DOHH2 (cell line): ENCODE data around the gene GLRX5.

Source experiments
- H3F3A ChIP-seq: fragments of 200-600 bp; sonication (generic), shearing (Covaris generic); 2 replicates; pipeline ENCODE4 v1.6.0; 2016; ENCODE audit warnings: antibody characterized with exemption, mild to moderate bottlenecking; ENCODE audit not compliant: control insufficient read depth, insufficient read depth
- H3K27ac ChIP-seq: fragments of 200-600 bp; sonication (generic); 2 replicates; pipeline ENCODE4 v1.5.1; 2014; ENCODE audit warnings: low read depth, mild to moderate bottlenecking, low read length, moderate library complexity
- H3K27me3 ChIP-seq: fragments of 200-600 bp; sonication (generic); 2 replicates; pipeline ENCODE4 v1.6.1; 2014; ENCODE audit warnings: mild to moderate bottlenecking, low read length, mixed read lengths; ENCODE audit not compliant: control insufficient read depth
- H3K36me3 ChIP-seq: fragments of 200-600 bp; sonication (generic); 2 replicates; pipeline ENCODE4 v1.6.1; 2014; ENCODE audit warnings: mild to moderate bottlenecking, low read length, moderate library complexity, mixed read lengths; ENCODE audit not compliant: control insufficient read depth
- H3K4me1 ChIP-seq: fragments of 200-600 bp; sonication (generic); 2 replicates; pipeline ENCODE4 v1.6.1; 2014; ENCODE audit warnings: mild to moderate bottlenecking, low read length, mixed read lengths; ENCODE audit not compliant: control insufficient read depth
- H3K4me2 ChIP-seq: fragments of 200-600 bp; sonication (generic); 2 replicates; pipeline ENCODE4 v1.6.0; 2014; ENCODE audit warnings: mild to moderate bottlenecking, low read length, moderate library complexity
- H3K4me3 ChIP-seq: fragments of 200-600 bp; sonication (generic); 2 replicates; pipeline ENCODE4 v1.5.1; 2014; ENCODE audit warnings: mild to moderate bottlenecking, low read length, mixed read lengths
- H3K79me2 ChIP-seq: fragments of 200-600 bp; sonication (generic); 2 replicates; pipeline ENCODE4 v1.6.1; 2014; ENCODE audit warnings: mild to moderate bottlenecking, low read length, mixed read lengths; ENCODE audit not compliant: control insufficient read depth
- H3K9me2 ChIP-seq: fragments of 200-600 bp; sonication (generic); replicated peaks from 2 replicates; pipeline ENCODE4 v1.6.1; 2014; ENCODE audit warnings: mild to moderate bottlenecking, low read length, mixed read lengths; ENCODE audit not compliant: control insufficient read depth
- H3K9me3 ChIP-seq: fragments of 200-600 bp; sonication (generic); 2 replicates; pipeline ENCODE4 v1.6.1; 2014; ENCODE audit warnings: antibody characterized with exemption, low read length, mixed read lengths; ENCODE audit not compliant: control insufficient read depth, insufficient read depth
- H4K20me1 ChIP-seq: fragments of 200-600 bp; sonication (generic); 2 replicates; pipeline ENCODE4 v1.6.0; 2014; ENCODE audit warnings: low read depth, mild to moderate bottlenecking, antibody characterized with exemption, low read length, moderate library complexity; ENCODE audit not compliant: control insufficient read depth, insufficient read depth
- EZH2phosphoT487 ChIP-seq: fragments of 200-600 bp; sonication (generic); IDR thresholded peaks from 2 replicates; pipeline ENCODE4 v1.6.1; 2017; ENCODE audit warnings: borderline replicate concordance, mild to moderate bottlenecking, antibody characterized with exemption, low read length, moderate library complexity, mixed read lengths
- TF ChIP-seq, protein P1 (sequence below): fragments of 200-600 bp; sonication (generic); IDR thresholded peaks from one replicate; pipeline ENCODE4 v1.5.1; 2014; ENCODE audit warnings: antibody characterized with exemption, mild to moderate bottlenecking, low read depth, low read length; ENCODE audit not compliant: poor library complexity, severe bottlenecking

GLRX5 gene

DNA sequence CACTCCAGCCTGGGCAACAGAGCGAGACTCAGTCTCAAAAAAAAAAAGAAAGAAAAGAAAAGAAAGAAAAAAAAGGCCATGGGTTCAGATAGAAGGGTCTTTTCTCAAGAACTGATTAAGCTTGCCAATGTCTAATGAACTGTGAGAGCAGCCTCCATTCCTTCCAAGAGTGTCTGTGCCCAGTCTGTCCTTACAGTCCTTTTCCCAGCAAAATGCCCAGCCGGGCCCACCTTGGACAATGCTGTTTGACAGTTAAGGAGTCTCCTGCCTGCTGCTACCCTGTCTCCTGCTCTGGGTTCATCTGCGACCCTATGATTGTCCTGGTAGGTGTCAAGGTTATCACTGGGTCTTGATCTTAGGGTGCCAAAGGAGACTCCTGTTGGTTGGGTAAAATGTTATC is 39.8 kb upstream of the GLRX5 start:
- H4K20me1 ChIP-seq, result no peaks in the 10 kb centered on the region
- peak overlapping the region; percentile 54 for H3K4me2 ChIP-seq
- H3K4me3 ChIP-seq, result peak overlapping the region; percentile 35
- no peak overlapping the region for H3K27ac ChIP-seq
- no peaks in the 10 kb centered on the region for H3K27me3 ChIP-seq
- TF ChIP-seq EZH2phosphoT487, result no peak
- peaks cover 40% of the 10 kb centered on the region for H3K4me1 ChIP-seq
- peaks cover 4% of the 10 kb centered on the region; the same call in 1 of the 2 replicates for H3F3A ChIP-seq
- no peaks in the 10 kb centered on the region for H3K9me2 ChIP-seq
- no peaks in the 10 kb centered on the region for H3K79me2 ChIP-seq
- H3K36me3 ChIP-seq, result no peaks in the 10 kb centered on the region
- no peaks in the 10 kb centered on the region for H3K9me3 ChIP-seq

DNA sequence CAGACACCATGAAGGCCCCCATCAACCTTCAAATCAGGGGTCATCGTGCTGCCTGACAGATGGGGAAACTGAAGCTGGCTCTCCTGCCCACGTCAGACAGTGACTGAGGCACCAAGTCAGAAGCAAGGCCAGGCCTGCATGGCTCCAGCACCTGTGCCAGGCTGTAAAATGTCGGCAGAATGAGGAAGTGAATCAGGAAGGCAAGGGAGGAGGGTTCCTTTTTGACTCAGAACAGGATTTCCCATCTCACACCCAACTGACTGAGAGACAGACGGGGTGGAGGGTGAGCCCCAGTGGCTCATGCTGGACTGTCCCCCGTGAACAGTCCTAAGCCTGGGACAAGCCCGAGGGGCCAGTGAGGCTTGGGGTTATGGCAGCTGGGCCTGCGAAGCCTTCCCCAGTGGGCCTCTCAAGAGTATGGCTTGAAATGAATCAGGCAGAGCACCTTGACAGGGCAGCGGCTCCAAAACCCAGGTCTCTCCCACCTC is 39.3 kb upstream of the GLRX5 start:
- no peak overlapping the region for H3K27ac ChIP-seq
- H3F3A ChIP-seq, result peaks cover 4% of the 10 kb centered on the region; the same call in 1 of the 2 replicates
- TF ChIP-seq, protein P1, sequence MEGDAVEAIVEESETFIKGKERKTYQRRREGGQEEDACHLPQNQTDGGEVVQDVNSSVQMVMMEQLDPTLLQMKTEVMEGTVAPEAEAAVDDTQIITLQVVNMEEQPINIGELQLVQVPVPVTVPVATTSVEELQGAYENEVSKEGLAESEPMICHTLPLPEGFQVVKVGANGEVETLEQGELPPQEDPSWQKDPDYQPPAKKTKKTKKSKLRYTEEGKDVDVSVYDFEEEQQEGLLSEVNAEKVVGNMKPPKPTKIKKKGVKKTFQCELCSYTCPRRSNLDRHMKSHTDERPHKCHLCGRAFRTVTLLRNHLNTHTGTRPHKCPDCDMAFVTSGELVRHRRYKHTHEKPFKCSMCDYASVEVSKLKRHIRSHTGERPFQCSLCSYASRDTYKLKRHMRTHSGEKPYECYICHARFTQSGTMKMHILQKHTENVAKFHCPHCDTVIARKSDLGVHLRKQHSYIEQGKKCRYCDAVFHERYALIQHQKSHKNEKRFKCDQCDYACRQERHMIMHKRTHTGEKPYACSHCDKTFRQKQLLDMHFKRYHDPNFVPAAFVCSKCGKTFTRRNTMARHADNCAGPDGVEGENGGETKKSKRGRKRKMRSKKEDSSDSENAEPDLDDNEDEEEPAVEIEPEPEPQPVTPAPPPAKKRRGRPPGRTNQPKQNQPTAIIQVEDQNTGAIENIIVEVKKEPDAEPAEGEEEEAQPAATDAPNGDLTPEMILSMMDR, result no peak
- no peak for TF ChIP-seq EZH2phosphoT487
- peak overlapping the region; percentile 35 for H3K4me3 ChIP-seq
- H3K9me2 ChIP-seq, result no peaks in the 10 kb centered on the region
- peak overlapping the region; percentile 54 for H3K4me2 ChIP-seq
- no peaks in the 10 kb centered on the region for H4K20me1 ChIP-seq
- no peaks in the 10 kb centered on the region for H3K79me2 ChIP-seq
- no peaks in the 10 kb centered on the region for H3K36me3 ChIP-seq
- no peaks in the 10 kb centered on the region for H3K9me3 ChIP-seq
- peaks cover 40% of the 10 kb centered on the region for H3K4me1 ChIP-seq
- no peaks in the 10 kb centered on the region for H3K27me3 ChIP-seq

DNA sequence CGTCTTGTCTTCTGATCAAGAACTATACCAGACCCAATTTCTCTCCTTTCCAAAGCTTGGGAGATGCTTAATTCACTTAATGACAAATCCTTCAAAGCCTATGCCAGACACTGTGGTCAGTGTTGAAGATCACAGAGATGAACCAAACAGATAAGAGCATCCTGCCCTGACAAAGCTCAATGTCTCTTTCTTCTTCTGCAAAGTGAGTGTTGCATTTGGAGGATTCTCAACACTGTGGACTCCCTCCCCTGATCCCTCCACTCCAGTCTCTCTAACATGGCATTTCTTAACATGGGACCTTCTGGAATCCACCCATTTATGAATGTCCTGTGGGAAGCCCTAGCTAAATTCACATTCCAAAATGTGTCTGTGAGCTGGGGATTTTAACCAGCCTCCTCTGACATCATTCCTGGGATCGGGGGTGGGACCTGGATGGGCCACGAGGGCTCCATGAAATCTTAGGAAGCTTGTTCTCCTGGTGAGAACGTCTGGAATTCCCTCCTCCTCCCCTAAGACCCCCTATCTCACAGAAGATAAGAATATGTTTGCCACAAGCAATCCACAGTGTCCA is 38.7 kb upstream of the GLRX5 start:
- peaks cover 4% of the 10 kb centered on the region; the same call in 1 of the 2 replicates for H3F3A ChIP-seq
- H3K27ac ChIP-seq, result no peak overlapping the region
- no peaks in the 10 kb centered on the region for H4K20me1 ChIP-seq
- H3K9me3 ChIP-seq, result no peaks in the 10 kb centered on the region
- no peaks in the 10 kb centered on the region for H3K27me3 ChIP-seq
- no peaks in the 10 kb centered on the region for H3K79me2 ChIP-seq
- peaks cover 40% of the 10 kb centered on the region for H3K4me1 ChIP-seq
- H3K4me2 ChIP-seq, result peak overlapping the region; percentile 54
- H3K4me3 ChIP-seq, result peak overlapping the region; percentile 35
- no peaks in the 10 kb centered on the region for H3K9me2 ChIP-seq
- H3K36me3 ChIP-seq, result no peaks in the 10 kb centered on the region
- TF ChIP-seq, protein P1, result no peak
- no peak for TF ChIP-seq EZH2phosphoT487

DNA sequence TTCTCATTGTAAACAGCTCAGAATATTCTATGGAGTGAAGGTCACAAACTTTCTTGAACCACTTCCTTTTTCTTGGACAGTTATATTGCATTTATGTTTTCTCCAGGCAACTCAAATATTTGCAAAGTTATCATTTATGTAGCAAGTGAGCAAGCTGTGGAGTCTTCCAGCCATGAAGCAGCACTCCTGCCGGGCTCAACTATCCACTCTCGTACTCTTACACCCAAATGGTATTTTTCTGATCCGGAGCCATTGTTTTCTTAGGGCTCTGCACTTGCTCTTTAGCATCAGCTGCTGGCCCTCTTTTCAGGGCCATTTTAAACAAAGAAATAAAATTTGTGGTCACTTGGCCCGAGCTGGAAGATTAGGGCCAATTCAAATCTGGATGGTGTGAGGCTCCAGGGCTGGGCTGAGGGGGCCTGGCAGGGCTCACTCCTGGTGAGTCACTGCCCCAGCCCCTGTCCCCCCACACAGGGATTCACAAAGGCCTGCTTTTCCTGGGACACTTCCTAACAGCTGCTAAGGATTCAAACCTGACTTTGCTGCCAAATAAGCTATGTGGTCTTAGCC is 38.1 kb upstream of the GLRX5 start:
- Histone ChIP-seq H3K36me3 (no peaks in the 10 kb centered on the region), H3F3A (peaks cover 4% of the 10 kb centered on the region; the same call in 1 of the 2 replicates), H3K27me3 (peaks cover 3% of the 10 kb centered on the region; the same call in 1 of the 2 replicates), H3K9me3 (no peaks in the 10 kb centered on the region), H4K20me1 (no peaks in the 10 kb centered on the region), H3K4me3 (peak overlapping the region; percentile 11; the same call in 1 of the 2 replicates), H3K79me2 (no peaks in the 10 kb centered on the region), H3K4me2 (peak overlapping the region; percentile 54), H3K9me2 (no peaks in the 10 kb centered on the region), H3K4me1 (peaks cover 40% of the 10 kb centered on the region), H3K27ac (peak overlapping the region; percentile 29; the same call in 1 of the 2 replicates)
- TF ChIP-seq, protein P1, result no peak
- no peak for TF ChIP-seq EZH2phosphoT487
